SK-N-SH (cell line): ENCODE data around the gene NFKBIE. TPM values are rescaled to one million over a fixed set of nuclear protein-coding genes. Genes with fewer than 3 reads are reported as not detected.

Source experiments
- CTCF ChIA-PET: fragments of 300-600, 350-600 bp; formaldehyde crosslinking; extraction: SDS; loops from one replicate; lab custom pipeline; 2021; lab: Yijun Ruan, JAX
- POLR2A ChIA-PET: fragments of 350-600 bp; sonication (Branson Sonifier 250); formaldehyde crosslinking; extraction: SDS; loops from one replicate; lab custom pipeline; 2020; ENCODE audit warnings: antibody characterized with exemption, inconsistent platforms; lab: Yijun Ruan, JAX
- DNase-seq: peaks from one replicate; pipeline ENCODE4 v3.0.0; 2012
- H2AFZ ChIP-seq: fragments of 200-600 bp; sonication (generic); 2 replicates; pipeline ENCODE4 v1.8.1; 2016; ENCODE audit warnings: antibody characterized with exemption, mild to moderate bottlenecking, low read depth
- H3F3A ChIP-seq: fragments of 200-600 bp; sonication (generic); replicated peaks from 2 replicates; pipeline ENCODE3; 2016; ENCODE audit warnings: antibody characterized with exemption, mild to moderate bottlenecking; ENCODE audit not compliant: insufficient read depth
- H3K27ac ChIP-seq, 2 experiments: fragments of 200-500 bp in 1 of 2; fragments of 200-600 bp in 1 of 2; sonication (Bioruptor generic) in 1 of 2; sonication (generic), shearing (Covaris generic) in 1 of 2; 2 replicates each; pipeline versions ENCODE4 v1.5.1 to v1.6.1; 2014 to 2016; ENCODE audit warnings: low read depth in 2 of 2, inconsistent platforms in 1 of 2, low read length in 1 of 2, mild to moderate bottlenecking in 1 of 2, mixed read lengths in 1 of 2
- H3K27me3 ChIP-seq: fragments of 200-600 bp; sonication (generic), shearing (Covaris generic); 2 replicates; pipeline ENCODE4 v1.6.1; 2016; ENCODE audit warnings: mixed run types; ENCODE audit not compliant: insufficient read depth
- H3K36me3 ChIP-seq, 2 experiments: fragments of 200-500 bp in 1 of 2; fragments of 200-600 bp in 1 of 2; sonication (Bioruptor generic) in 1 of 2; sonication (generic) in 1 of 2; replicated peaks in 1 of 2; 2 replicates each; pipeline versions ENCODE3 to v1.5.1; 2014 to 2016; ENCODE audit warnings: low read length in 1 of 2, mild to moderate bottlenecking in 1 of 2; ENCODE audit not compliant: insufficient read depth in 2 of 2, control insufficient read depth in 1 of 2
- H3K4me1 ChIP-seq, 2 experiments: fragments of 200-500 bp in 1 of 2; fragments of 200-600 bp in 1 of 2; sonication (Bioruptor generic) in 1 of 2; sonication (generic), shearing (Covaris generic) in 1 of 2; 2 replicates each; pipeline versions ENCODE4 v1.5.1 to v1.6.1; 2014 to 2016; ENCODE audit warnings: low read depth in 1 of 2, low read length in 1 of 2, mixed run types in 1 of 2; ENCODE audit not compliant: insufficient read depth in 2 of 2, control insufficient read depth in 1 of 2
- H3K4me2 ChIP-seq: fragments of 200-600 bp; sonication (generic), shearing (Covaris generic); 2 replicates; pipeline ENCODE4 v1.6.1; 2017; ENCODE audit warnings: mixed run types
- H3K4me3 ChIP-seq, 2 experiments: fragments of 200-500 bp in 1 of 2; fragments of 200-600 bp in 1 of 2; sonication (Bioruptor generic) in 1 of 2; sonication (generic), shearing (Covaris generic) in 1 of 2; 2 replicates each; pipeline versions ENCODE4 v1.5.1 to v1.8.1; 2014 to 2016; ENCODE audit warnings: low read depth in 2 of 2, inconsistent platforms in 1 of 2, low read length in 1 of 2, mild to moderate bottlenecking in 1 of 2, mixed read lengths in 1 of 2, moderate library complexity in 1 of 2
- H3K79me2 ChIP-seq: fragments of 200-600 bp; sonication (generic); 2 replicates; pipeline ENCODE4 v1.8.1; 2017; ENCODE audit warnings: mild to moderate bottlenecking; ENCODE audit not compliant: insufficient read depth
- H3K9ac ChIP-seq: fragments of 200-600 bp; sonication (generic); 2 replicates; pipeline ENCODE4 v1.6.1; 2017; ENCODE audit warnings: mixed run types
- H3K9me2 ChIP-seq: fragments of 200-600 bp; sonication (generic); 2 replicates; pipeline ENCODE4 v1.6.1; 2017; ENCODE audit warnings: mixed run types
- H3K9me3 ChIP-seq: fragments of 200-600 bp; sonication (generic); 2 replicates; pipeline ENCODE4 v1.6.1; 2017; ENCODE audit warnings: mixed run types, mild to moderate bottlenecking, moderate library complexity
- H4K20me1 ChIP-seq: fragments of 200-600 bp; sonication (generic); 2 replicates; pipeline ENCODE4 v1.6.1; 2017; ENCODE audit warnings: mild to moderate bottlenecking, mixed run types; ENCODE audit not compliant: insufficient read depth
- CHD2 ChIP-seq: fragments of 150-350 bp; IDR thresholded peaks from 2 replicates; pipeline ENCODE4 v1.6.1; 2018; ENCODE audit warnings: low read length; ENCODE audit not compliant: partially characterized antibody
- ELF1 ChIP-seq: IDR thresholded peaks from 2 replicates; pipeline ENCODE4 v1.4.0; 2012
- EZH2phosphoT487 ChIP-seq: fragments of 200-600 bp; sonication (generic); IDR thresholded peaks from 2 replicates; pipeline ENCODE4 v1.6.1; 2017; ENCODE audit warnings: low read depth, mixed run types, mild to moderate bottlenecking, antibody characterized with exemption, moderate library complexity, borderline replicate concordance
- FOSL2 ChIP-seq: IDR thresholded peaks from 2 replicates; pipeline ENCODE4 v1.4.0; 2012; ENCODE audit warnings: low read depth, mild to moderate bottlenecking, moderate library complexity, borderline replicate concordance
- GABPA ChIP-seq: IDR thresholded peaks from 2 replicates; pipeline ENCODE4 v1.4.0; 2012; ENCODE audit warnings: low read depth, mild to moderate bottlenecking
- MXI1 ChIP-seq: IDR thresholded peaks from 2 replicates; pipeline ENCODE4 v1.6.1; 2012; ENCODE audit warnings: mild to moderate bottlenecking, low read depth, low read length, improper control_type of control experiment
- NRF1 ChIP-seq: IDR thresholded peaks from 2 replicates; pipeline ENCODE4 v1.6.1; 2012; ENCODE audit warnings: low read depth, mild to moderate bottlenecking, low read length
- RAD21 ChIP-seq: IDR thresholded peaks from 2 replicates; pipeline ENCODE4 v1.6.1; 2012; ENCODE audit warnings: mild to moderate bottlenecking, low read length
- RCOR1 ChIP-seq: fragments of 150-350 bp; IDR thresholded peaks from 2 replicates; pipeline ENCODE4 v1.6.1; 2017; ENCODE audit warnings: antibody characterized with exemption, low read length
- RXRA ChIP-seq: IDR thresholded peaks from 2 replicates; pipeline ENCODE4 v1.4.0; 2012; ENCODE audit warnings: low read depth, mild to moderate bottlenecking, borderline replicate concordance
- SIN3A ChIP-seq: IDR thresholded peaks from 2 replicates; pipeline ENCODE4 v1.6.1; 2012; ENCODE audit warnings: low read depth, mild to moderate bottlenecking, low read length, moderate library complexity, borderline replicate concordance
- SMC3 ChIP-seq: IDR thresholded peaks from 2 replicates; pipeline ENCODE4 v1.6.1; 2012; ENCODE audit warnings: low read depth, low read length, improper control_type of control experiment
- TCF12 ChIP-seq: IDR thresholded peaks from 2 replicates; pipeline ENCODE4 v1.4.0; 2012
- TEAD4 ChIP-seq: IDR thresholded peaks from 2 replicates; pipeline ENCODE4 v1.4.0; 2012; ENCODE audit warnings: mild to moderate bottlenecking, borderline replicate concordance; ENCODE audit not compliant: insufficient read depth
- USF1 ChIP-seq: IDR thresholded peaks from 2 replicates; pipeline ENCODE4 v1.4.0; 2012; ENCODE audit warnings: low read depth, borderline replicate concordance
- YY1 ChIP-seq: IDR thresholded peaks from 2 replicates; pipeline ENCODE4 v1.4.0; 2012; ENCODE audit warnings: low read depth, mild to moderate bottlenecking
- WGBS: methylation state at CpG from one replicate; pipeline ENCODE4 v1.1.6; 2017; ENCODE audit warnings: low lambda C conversion rate; 5-methylcytosine and 5-hydroxymethylcytosine counted together
- polyA plus RNA-seq, 3 experiments: library from polyadenylated mRNA; depleted of rRNA; stranded (reverse); fragments of >200 nt; gene quantifications; 2 replicates each; pipeline ENCODE4 v1.2.3, GENCODE V29; 2012
- TF ChIP-seq, protein P1 (sequence below): fragments of 200-600 bp; sonication (generic); IDR thresholded peaks from 2 replicates; pipeline ENCODE4 v1.6.1; 2017; ENCODE audit warnings: antibody characterized with exemption, mild to moderate bottlenecking, moderate library complexity

NFKBIE gene
- polyA plus RNA-seq, 1 of the 3 experiments (the other 2 are of a cell fraction): 5.8 TPM

DNA sequence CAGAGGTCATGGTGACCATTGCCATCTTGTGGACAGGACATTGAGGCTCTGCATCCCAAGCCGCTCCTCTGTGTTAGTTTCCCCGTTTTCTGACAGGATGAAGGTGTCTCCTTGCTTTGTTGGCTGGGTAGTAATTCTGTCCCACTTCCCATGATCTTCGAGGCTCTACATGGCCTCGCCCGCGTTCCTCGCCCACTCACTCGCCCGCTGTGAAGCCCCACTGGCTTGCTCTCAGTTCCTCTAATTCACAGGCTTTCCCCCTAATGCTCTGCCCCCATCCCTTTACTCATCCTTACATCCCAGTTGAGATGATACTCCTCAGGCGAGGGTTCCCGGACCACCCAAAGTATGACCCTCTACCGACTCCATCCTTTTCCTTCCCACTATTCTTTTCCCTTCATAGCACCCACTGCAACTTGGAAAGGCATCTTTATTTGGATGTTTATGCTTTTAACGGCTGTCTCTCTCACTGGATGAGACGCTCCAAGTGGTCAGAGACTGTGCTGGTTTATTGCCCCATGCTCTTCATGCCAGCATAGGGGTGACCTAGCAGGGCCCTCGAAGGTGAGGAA is 7.5 kb downstream of the NFKBIE start:
- CTCF ChIA-PET: interaction anchor here (0.8 to 7.1 kb wide), 12 partner anchors 8 to 98 kb away, joined by 3 to 90 read pairs (median 11); partner anchors contain the start of genes AARS2, HSP90AB1, NFKBIE and TMEM151B
- H4K20me1 ChIP-seq: peaks cover 39% of the 10 kb centered on the region
- H3K9ac ChIP-seq: no peak overlapping the region
- H3K79me2 ChIP-seq: peaks cover 44% of the 10 kb centered on the region
- 55% methylated on average over 15 of the region's 15 CpGs for WGBS
- H2AFZ ChIP-seq: peak overlapping the region; percentile 73
- H3K4me2 ChIP-seq: peak overlapping the region; percentile 94; the same call in 1 of the 2 replicates
- TF ChIP-seq USF1 (no peak), RAD21 (0 out of 2 replicates have a peak, but pooled peaks have one; percentile 18)
- no peaks in the 10 kb centered on the region for H3K27me3 ChIP-seq
- peak overlapping the region; percentile 37 to 91; a peak in 3 of 4 replicates for H3K27ac ChIP-seq
- peaks cover 0 to 43% of the 10 kb centered on the region in 2 experiments; a peak in 1 of 4 replicates for H3K4me1 ChIP-seq
- H3F3A ChIP-seq: peaks cover 36% of the 10 kb centered on the region
- peak overlapping the region; percentile 94 to 96; a peak in 3 of 4 replicates for H3K4me3 ChIP-seq
- no peaks in the 10 kb centered on the region for H3K9me2 ChIP-seq
- POLR2A ChIA-PET: interaction anchor here (1.1 to 3.8 kb wide), 6 partner anchors 10 to 84 kb away, joined by 3 to 98 read pairs (median 10); partner anchors contain the start of genes HSP90AB1, SPATS1 and TMEM151B
- no peak for DNase-seq
- no peaks in the 10 kb centered on the region for H3K9me3 ChIP-seq
- peaks cover 18 to 39% of the 10 kb centered on the region in 2 experiments for H3K36me3 ChIP-seq

GRCh38 chr6:44257025-44257752 is 8.2 kb downstream of the NFKBIE start, which contains the start of gene SLC35B2:
Gene SLC35B2, minus strand, starts transcription at chr6:44257528. Its CDS starts 118 bp downstream, at chr6:44257410.
- H2AFZ ChIP-seq: peak within 1 kb of the TSS; percentile 84
- H3K9me2 ChIP-seq: no peaks in the 10 kb centered on the region
- WGBS: under 1% methylated on average over 23 of the region's 80 CpGs
- no peaks in the 10 kb centered on the region for H3K27me3 ChIP-seq
- no peaks in the 10 kb centered on the region for H3K9me3 ChIP-seq
- ChIA-PET CTCF (interaction anchor here (0.6 to 7.1 kb wide), 31 partner anchors 9 to 199 kb away, joined by 3 to 90 read pairs (median 4); partner anchors contain the start of genes AARS2, HSP90AB1, NFKBIE and SPATS1), POLR2A (interaction anchor here (0.8 to 3.8 kb wide), 13 partner anchors 11 to 488 kb away, joined by 3 to 98 read pairs (median 5); partner anchors contain the start of genes AARS2, CDC5L, HSP90AB1 and SLC29A1)
- H3F3A ChIP-seq: peaks cover 43% of the 10 kb centered on the region
- H3K79me2 ChIP-seq: peaks cover 45% of the 10 kb centered on the region
- peaks cover 25 to 44% of the 10 kb centered on the region in 2 experiments for H3K36me3 ChIP-seq
- H3K4me1 ChIP-seq: peaks cover 0 to 37% of the 10 kb centered on the region in 2 experiments; a peak in 1 of 4 replicates
- DNase-seq: peak; percentile 95
- peak within 1 kb of the TSS; percentile 95 for H3K9ac ChIP-seq
- H4K20me1 ChIP-seq: peaks cover 45% of the 10 kb centered on the region
- H3K27ac ChIP-seq: peak within 1 kb of the TSS; percentile 73 to 91
- peak within 1 kb of the TSS; percentile 94 to 96 for H3K4me3 ChIP-seq
- peak within 1 kb of the TSS; percentile 94 for H3K4me2 ChIP-seq
- TF ChIP-seq CHD2: peak; percentile 19
- no peak for TF ChIP-seq SIN3A
- no peak for TF ChIP-seq ELF1
- TF ChIP-seq TCF12: no peak
- 0 out of 2 replicates have a peak, but pooled peaks have one; percentile 10 for TF ChIP-seq TEAD4
- 0 out of 2 replicates have a peak, but pooled peaks have one; percentile 31 for TF ChIP-seq YY1
- TF ChIP-seq GABPA: peak; percentile 65
- TF ChIP-seq FOSL2: no peak
- no peak for TF ChIP-seq RCOR1
- TF ChIP-seq, protein P1, sequence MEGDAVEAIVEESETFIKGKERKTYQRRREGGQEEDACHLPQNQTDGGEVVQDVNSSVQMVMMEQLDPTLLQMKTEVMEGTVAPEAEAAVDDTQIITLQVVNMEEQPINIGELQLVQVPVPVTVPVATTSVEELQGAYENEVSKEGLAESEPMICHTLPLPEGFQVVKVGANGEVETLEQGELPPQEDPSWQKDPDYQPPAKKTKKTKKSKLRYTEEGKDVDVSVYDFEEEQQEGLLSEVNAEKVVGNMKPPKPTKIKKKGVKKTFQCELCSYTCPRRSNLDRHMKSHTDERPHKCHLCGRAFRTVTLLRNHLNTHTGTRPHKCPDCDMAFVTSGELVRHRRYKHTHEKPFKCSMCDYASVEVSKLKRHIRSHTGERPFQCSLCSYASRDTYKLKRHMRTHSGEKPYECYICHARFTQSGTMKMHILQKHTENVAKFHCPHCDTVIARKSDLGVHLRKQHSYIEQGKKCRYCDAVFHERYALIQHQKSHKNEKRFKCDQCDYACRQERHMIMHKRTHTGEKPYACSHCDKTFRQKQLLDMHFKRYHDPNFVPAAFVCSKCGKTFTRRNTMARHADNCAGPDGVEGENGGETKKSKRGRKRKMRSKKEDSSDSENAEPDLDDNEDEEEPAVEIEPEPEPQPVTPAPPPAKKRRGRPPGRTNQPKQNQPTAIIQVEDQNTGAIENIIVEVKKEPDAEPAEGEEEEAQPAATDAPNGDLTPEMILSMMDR: peak; percentile 67
- TF ChIP-seq EZH2phosphoT487: no peak
- TF ChIP-seq SMC3: no peak; the same call in 1 of the 2 replicates
- 0 out of 2 replicates have a peak, but pooled peaks have one; percentile 12 for TF ChIP-seq NRF1
- peak; percentile 98 for TF ChIP-seq USF1
- TF ChIP-seq MXI1: peak; percentile 84
- TF ChIP-seq RXRA: no peak
